GM19099 (cell line): ENCODE measurements around the gene TRAPPC4.
A peak's percentile ranks its signal among the peaks of the same experiment; 100 is the strongest.

Experiments
- POLR2A ChIP-seq: IDR thresholded peaks from 3 replicates; pipeline ENCODE4 v1.6.1; 2011; ENCODE audit warnings: low read depth; ENCODE audit not compliant: insufficient read length; ENCODE audit errors: extremely low read depth

Gene TRAPPC4

GRCh38 chr11:119051440-119052162, 33.0 kb downstream of the TRAPPC4 start:
- peak; percentile 20 for TF ChIP-seq POLR2A

- no peak for TF ChIP-seq POLR2A
Observed at GRCh38 chr11:119052163-119052814, 33.7 kb downstream of the TRAPPC4 start.

- no peak for TF ChIP-seq POLR2A
Observed at GRCh38 chr11:119054418-119054817, 35.9 kb downstream of the TRAPPC4 start.

DNA sequence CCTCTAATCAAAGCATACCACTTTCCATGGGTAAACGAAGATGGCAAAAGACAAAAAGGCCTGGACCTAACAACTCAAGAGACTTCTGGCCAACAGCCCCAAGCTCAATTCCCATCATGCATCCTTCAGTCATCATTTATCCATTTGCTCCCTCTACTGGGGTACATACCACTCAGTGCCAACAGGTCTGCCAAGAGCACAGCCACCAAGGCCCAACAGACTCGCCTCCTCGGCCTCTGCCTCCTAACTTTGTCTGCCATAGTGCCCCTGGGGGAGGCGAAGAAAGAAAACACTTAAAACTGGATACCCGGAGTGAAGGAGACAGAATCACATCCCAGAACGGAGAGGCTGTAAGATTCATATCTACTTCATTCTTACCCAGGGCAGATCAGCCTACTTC, 37.3 kb downstream of the TRAPPC4 start:
- TF ChIP-seq POLR2A: no peak

DNA sequence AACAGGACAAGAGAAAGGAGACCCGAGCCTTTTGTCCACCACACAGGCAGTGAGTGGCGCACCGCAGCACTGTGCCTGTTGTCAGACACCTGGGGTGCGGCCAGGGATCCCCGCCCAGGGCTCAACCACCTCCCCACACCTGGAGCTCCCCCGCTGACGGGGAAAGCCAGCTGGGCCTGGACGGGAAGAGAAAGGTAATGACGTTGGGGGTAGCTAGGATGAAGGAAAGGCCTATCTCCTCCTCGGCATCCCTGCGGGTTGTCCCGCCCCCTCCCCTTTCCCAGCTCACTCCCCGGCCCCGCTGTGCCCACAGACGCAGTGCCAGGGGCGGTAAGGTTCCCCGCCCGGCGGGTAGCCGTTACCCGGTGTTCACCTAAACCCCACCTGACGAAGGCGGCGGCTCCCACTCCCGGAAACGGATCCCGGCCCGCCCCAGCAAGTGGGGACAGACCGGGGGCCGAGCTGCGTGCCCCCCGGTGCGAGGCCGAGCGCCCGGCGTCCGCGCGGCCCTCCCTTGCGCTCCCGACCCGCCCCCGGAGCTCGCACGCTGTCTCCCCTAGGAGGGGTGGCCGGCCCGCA, 37.9 kb downstream of the TRAPPC4 start:
- no peak for TF ChIP-seq POLR2A

- peak; percentile 81 for TF ChIP-seq POLR2A
Observed at GRCh38 chr11:119057000-119057769, 38.6 kb downstream of the TRAPPC4 start, which contains the start of gene HYOU1. HYOU1 (minus strand) TSS chr11:119057205; CDS start chr11:119056160, 1,045 bp downstream.

DNA sequence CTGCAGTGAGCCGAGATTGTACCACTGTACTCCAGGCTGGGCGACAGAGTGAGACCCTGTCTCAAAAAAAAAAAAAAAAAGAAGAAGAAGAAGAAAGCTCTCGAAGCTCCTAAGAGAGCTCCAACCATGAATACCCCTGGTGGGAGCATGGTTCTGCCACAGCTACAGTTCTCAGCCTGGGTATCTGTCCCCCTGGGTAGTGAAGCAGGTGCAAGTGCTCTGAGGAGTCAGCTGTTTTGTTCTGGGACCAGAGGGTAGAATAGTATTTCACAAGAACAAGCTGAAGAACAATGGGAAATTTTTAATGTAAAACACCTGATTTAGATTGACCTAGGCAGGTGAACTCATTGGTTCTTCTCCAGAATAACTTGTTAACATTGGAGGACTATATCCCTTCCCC, 42.7 kb downstream of the TRAPPC4 start:
- no peak for TF ChIP-seq POLR2A

DNA sequence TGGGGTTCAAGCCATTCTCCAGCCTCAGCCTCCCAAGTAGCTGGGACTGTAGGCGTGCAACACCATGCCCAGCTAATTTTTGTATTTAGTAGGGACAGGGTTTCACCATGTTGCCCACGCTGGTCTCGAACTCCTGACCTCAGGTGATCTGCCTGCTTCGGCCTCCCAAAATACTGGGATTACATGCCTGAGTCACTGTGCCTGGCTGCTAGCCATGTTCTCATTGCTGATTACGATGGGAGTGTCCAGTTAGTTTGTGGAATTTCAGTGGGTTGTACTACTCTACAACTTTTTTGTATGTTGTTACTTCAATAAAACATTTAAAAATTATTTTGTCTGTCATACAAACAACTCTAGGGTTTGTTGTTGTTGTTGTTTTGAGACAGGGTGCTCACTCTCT, 44.2 kb downstream of the TRAPPC4 start:
- no peak for TF ChIP-seq POLR2A

- TF ChIP-seq POLR2A: no peak
Observed at GRCh38 chr11:119065369-119065768, 46.8 kb downstream of the TRAPPC4 start.

DNA sequence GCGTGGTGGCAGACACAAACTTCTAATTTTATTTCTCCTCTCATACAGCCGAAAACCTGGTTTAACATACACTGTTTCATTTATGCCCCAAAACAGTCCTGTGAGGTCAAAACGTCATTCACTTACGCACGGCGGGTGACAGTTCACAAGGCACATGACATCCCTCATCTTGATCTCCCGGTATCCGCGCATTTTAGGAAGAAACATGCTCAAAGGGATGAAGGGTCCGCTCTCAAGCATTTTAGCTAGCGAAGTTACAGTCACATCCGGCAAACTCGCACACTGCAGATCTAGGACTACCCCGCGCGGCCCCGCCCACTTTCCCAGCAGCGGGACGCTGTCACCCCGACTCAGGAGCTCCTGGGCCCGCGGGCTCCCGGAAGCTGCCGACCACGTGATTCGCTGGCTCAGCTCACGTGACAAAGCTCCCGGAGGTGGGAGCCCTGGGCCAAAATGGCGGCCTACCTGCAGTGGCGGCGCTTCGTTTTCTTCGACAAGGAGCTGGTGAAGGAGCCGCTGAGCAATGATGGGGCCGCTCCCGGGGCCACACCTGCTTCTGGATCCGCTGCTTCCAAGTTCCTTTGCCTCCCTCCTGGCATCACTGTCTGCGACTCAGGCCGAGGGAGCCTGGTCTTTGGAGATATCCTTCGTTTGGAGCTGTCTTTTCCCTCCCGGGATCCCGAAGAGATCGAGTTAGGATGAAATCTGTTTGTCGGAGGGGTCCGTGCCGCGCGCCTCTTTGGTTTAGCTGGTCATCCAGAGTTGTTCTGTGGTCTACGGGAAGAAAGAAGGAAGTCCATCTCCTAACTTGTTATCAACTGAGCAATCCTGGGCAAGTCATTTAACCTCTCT, 49.0 kb downstream of the TRAPPC4 start, which contains the start of gene VPS11:
VPS11 (plus strand) TSS at position 448 of the 852 bp plus-strand sequence; CDS start at position 454, 6 bp downstream.
- peak; percentile 90 for TF ChIP-seq POLR2A
